Activated CD8-positive, alpha-beta memory T cell treated with anti-CD3 and anti-CD28 coated beads for 1 hour (primary cell): ENCODE results near the gene FLRT1.
"Not testable (repeated sequence)": the region's sequence is repeated elsewhere in the genome, so short reads cannot be mapped to it uniquely, and the experiment has no call there.

Experiments used
- DNase-seq, 2 donors: peaks; one replicate each; pipeline ENCODE4 v3.0.0-alpha.2; 2020; ENCODE audit warnings: low read depth in 1 of 2; ENCODE audit errors: extremely low read depth in 1 of 2

FLRT1 gene

GRCh38 chr11:64044730-64045393 is 9.1 kb downstream of the FLRT1 start:
- no peak for DNase-seq

- no peak for DNase-seq
These were observed 10.0 kb downstream of the FLRT1 start for GRCh38 chr11:64045700-64046099.

GRCh38 chr11:64047373-64047772 is 11.6 kb downstream of the FLRT1 start:
- not testable (repeated sequence) for DNase-seq

- DNase-seq = no peak
These were observed 12.5 kb downstream of the FLRT1 start for GRCh38 chr11:64048042-64048854.

GRCh38 chr11:64049509-64049908 is 13.8 kb downstream of the FLRT1 start:
- no peak for DNase-seq

GRCh38 chr11:64051297-64051696 is 15.6 kb downstream of the FLRT1 start:
- DNase-seq = no peak

GRCh38 chr11:64052436-64052835 is 16.7 kb downstream of the FLRT1 start:
- DNase-seq = no peak

GRCh38 chr11:64052938-64053622 is 17.3 kb downstream of the FLRT1 start:
- DNase-seq = no peak

GRCh38 chr11:64053699-64054098 is 18.0 kb downstream of the FLRT1 start:
- no peak for DNase-seq

GRCh38 chr11:64055077-64055476 is 19.3 kb downstream of the FLRT1 start:
- no peak for DNase-seq

GRCh38 chr11:64056213-64056785 is 20.6 kb downstream of the FLRT1 start:
- DNase-seq = no peak

- DNase-seq = no peak
These were observed 21.1 kb downstream of the FLRT1 start for GRCh38 chr11:64056861-64057260.

- DNase-seq = no peak
These were observed 22.2 kb downstream of the FLRT1 start for GRCh38 chr11:64057890-64058289.

GRCh38 chr11:64058494-64058893 is 22.8 kb downstream of the FLRT1 start:
- no peak for DNase-seq

- no peak for DNase-seq
These were observed 23.8 kb downstream of the FLRT1 start for GRCh38 chr11:64059339-64060140.

- DNase-seq = no peak
These were observed 24.6 kb downstream of the FLRT1 start for GRCh38 chr11:64060263-64060860.

GRCh38 chr11:64060861-64061444 is 25.2 kb downstream of the FLRT1 start:
- peak in 1 of 2 donors; percentile 29 for DNase-seq

- no peak for DNase-seq
These were observed 26.7 kb downstream of the FLRT1 start for GRCh38 chr11:64062185-64063039.

GRCh38 chr11:64063777-64064176 is 28.0 kb downstream of the FLRT1 start:
- DNase-seq = no peak
